SH-SY5Y (cell line): ENCODE data around the gene SOX13.

Source experiments
- GATA2 ChIP-seq: IDR thresholded peaks from 2 replicates; pipeline ENCODE4 v1.6.1; 2011; ENCODE audit warnings: mild to moderate bottlenecking, low read depth, low read length
- GATA3 ChIP-seq: IDR thresholded peaks from 2 replicates; pipeline ENCODE4 v1.6.1; 2011; ENCODE audit warnings: low read depth, mild to moderate bottlenecking, low read length, moderate library complexity

GRCh38 chr1:204154568-204155255 is 81.8 kb downstream of the SOX13 start:
- TF ChIP-seq GATA3 (no peak), GATA2 (no peak)
